ENCODE results near the gene WDR88.

GRCh38 chr19:33203529-33203928, 71.6 kb downstream of the WDR88 start:
- TF ChIP-seq CTCF (IDR thresholded peaks at IDR 0.05) (no peak), POLR2AphosphoS5 (IDR thresholded peaks at IDR 0.05) (no peak), POLR2A (IDR thresholded peaks at IDR 0.05; ENCODE audit: low read depth) (no peak), EP300 (IDR thresholded peaks at IDR 0.05) (no peak)
